Measurements from ENCODE around the gene SUSD6. TPM values are rescaled to one million over a fixed set of nuclear protein-coding genes. Genes with fewer than 3 reads are reported as not detected.

The SUSD6 gene
- total RNA-seq, 1 donor from 2014 or later = 49.0 TPM

- no peak for DNase-seq (ENCODE audit: low read depth)
- Histone ChIP-seq H3K27me3 (ENCODE audit: control insufficient read depth, insufficient read depth, low read length) (no peaks in the 10 kb centered on the region), H3K36me3 (ENCODE audit: control insufficient read depth, insufficient read depth, low read length) (no peaks in the 10 kb centered on the region), H3K4me3 (ENCODE audit: low read depth, low read length) (no peak overlapping the region)
- TF ChIP-seq, protein P1, sequence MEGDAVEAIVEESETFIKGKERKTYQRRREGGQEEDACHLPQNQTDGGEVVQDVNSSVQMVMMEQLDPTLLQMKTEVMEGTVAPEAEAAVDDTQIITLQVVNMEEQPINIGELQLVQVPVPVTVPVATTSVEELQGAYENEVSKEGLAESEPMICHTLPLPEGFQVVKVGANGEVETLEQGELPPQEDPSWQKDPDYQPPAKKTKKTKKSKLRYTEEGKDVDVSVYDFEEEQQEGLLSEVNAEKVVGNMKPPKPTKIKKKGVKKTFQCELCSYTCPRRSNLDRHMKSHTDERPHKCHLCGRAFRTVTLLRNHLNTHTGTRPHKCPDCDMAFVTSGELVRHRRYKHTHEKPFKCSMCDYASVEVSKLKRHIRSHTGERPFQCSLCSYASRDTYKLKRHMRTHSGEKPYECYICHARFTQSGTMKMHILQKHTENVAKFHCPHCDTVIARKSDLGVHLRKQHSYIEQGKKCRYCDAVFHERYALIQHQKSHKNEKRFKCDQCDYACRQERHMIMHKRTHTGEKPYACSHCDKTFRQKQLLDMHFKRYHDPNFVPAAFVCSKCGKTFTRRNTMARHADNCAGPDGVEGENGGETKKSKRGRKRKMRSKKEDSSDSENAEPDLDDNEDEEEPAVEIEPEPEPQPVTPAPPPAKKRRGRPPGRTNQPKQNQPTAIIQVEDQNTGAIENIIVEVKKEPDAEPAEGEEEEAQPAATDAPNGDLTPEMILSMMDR (IDR thresholded peaks at IDR 0.05; ENCODE audit: insufficient read depth, low read length, poor library complexity, severe bottlenecking) = no peak
These were observed 51.9 kb downstream of the SUSD6 start for GRCh38 chr14:69663300-69663643.

DNA sequence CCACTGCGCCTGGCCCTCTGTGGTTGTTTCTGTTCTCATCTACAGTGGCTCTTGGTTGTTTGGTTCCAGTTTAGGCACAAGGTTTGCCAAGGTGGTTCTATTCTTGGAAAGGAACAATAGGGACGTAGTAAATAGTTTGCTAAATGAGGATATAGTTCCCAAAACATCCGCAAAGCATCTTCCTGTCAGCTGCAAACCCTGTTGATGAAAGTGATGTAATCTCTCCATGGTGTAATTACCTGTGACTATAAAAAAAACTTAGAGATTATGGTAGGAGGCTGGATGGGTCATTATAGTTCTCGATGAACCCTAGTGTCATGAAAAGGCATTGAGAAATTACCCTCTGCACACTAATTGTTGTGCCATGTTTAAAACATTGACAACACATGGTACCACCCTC lies 52.9 kb downstream of the SUSD6 start:
- Histone ChIP-seq H3K4me3 (ENCODE audit: low read depth, low read length) (no peak overlapping the region), H3K27me3 (ENCODE audit: control insufficient read depth, insufficient read depth, low read length) (no peaks in the 10 kb centered on the region), H3K36me3 (ENCODE audit: control insufficient read depth, insufficient read depth, low read length) (no peaks in the 10 kb centered on the region)
- TF ChIP-seq, protein P1 (IDR thresholded peaks at IDR 0.05; ENCODE audit: insufficient read depth, low read length, poor library complexity, severe bottlenecking) = no peak
- DNase-seq (ENCODE audit: low read depth) = no peak

GRCh38 chr14:69664865-69665526 lies 53.6 kb downstream of the SUSD6 start:
- TF ChIP-seq, protein P1 (IDR thresholded peaks at IDR 0.05; ENCODE audit: insufficient read depth, low read length, poor library complexity, severe bottlenecking) = no peak
- DNase-seq (ENCODE audit: low read depth) = no peak
- Histone ChIP-seq H3K36me3 (ENCODE audit: control insufficient read depth, insufficient read depth, low read length) (no peaks in the 10 kb centered on the region), H3K4me3 (ENCODE audit: low read depth, low read length) (no peak overlapping the region), H3K27me3 (ENCODE audit: control insufficient read depth, insufficient read depth, low read length) (no peaks in the 10 kb centered on the region)

DNA sequence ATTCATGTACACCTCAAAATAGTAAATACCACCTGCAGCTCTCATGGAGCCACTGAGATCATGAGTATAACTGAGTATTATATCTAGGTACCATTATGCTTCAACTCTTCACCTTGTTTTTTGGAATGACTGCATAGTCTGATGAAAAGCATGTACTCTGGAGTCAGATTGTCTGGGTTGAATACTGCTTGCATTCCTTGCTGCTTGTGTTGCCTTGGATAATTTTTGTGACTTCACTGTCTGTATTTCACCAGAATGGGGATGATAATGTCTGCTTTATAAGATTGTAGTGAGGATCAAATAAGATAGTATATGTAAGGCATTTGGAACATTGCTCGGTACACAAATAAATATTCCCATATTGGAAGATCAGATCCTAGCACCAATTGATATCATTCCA lies 54.2 kb downstream of the SUSD6 start:
- TF ChIP-seq, protein P1 (IDR thresholded peaks at IDR 0.05; ENCODE audit: insufficient read depth, low read length, poor library complexity, severe bottlenecking) = no peak
- DNase-seq (ENCODE audit: low read depth) = no peak
- no peak overlapping the region for H3K4me3 ChIP-seq (ENCODE audit: low read depth, low read length)
- H3K27me3 ChIP-seq (ENCODE audit: control insufficient read depth, insufficient read depth, low read length) = no peaks in the 10 kb centered on the region
- H3K36me3 ChIP-seq (ENCODE audit: control insufficient read depth, insufficient read depth, low read length) = no peaks in the 10 kb centered on the region

DNA sequence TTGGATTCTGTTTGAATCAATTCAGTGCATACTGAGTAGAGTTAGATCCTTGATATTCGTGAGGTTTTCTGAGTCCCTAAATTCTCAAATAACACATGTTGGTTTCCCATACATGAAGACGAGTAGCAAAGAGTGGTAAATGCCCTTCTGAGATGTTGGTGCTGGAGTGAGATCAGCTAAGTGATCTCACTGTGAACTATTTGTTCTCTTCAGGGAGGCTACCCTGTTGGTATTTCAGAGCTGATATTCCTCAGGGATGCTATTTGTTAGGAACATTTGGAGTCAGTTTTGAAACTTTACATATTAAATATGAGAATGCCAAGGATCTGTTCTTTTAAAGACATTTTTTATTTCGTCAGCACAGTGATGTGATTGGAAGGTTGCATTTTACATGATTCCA lies 54.7 kb downstream of the SUSD6 start:
- no peak overlapping the region for H3K4me3 ChIP-seq (ENCODE audit: low read depth, low read length)
- TF ChIP-seq, protein P1 (IDR thresholded peaks at IDR 0.05; ENCODE audit: insufficient read depth, low read length, poor library complexity, severe bottlenecking) = no peak
- no peaks in the 10 kb centered on the region for H3K36me3 ChIP-seq (ENCODE audit: control insufficient read depth, insufficient read depth, low read length)
- no peak for DNase-seq (ENCODE audit: low read depth)
- no peaks in the 10 kb centered on the region for H3K27me3 ChIP-seq (ENCODE audit: control insufficient read depth, insufficient read depth, low read length)

DNA sequence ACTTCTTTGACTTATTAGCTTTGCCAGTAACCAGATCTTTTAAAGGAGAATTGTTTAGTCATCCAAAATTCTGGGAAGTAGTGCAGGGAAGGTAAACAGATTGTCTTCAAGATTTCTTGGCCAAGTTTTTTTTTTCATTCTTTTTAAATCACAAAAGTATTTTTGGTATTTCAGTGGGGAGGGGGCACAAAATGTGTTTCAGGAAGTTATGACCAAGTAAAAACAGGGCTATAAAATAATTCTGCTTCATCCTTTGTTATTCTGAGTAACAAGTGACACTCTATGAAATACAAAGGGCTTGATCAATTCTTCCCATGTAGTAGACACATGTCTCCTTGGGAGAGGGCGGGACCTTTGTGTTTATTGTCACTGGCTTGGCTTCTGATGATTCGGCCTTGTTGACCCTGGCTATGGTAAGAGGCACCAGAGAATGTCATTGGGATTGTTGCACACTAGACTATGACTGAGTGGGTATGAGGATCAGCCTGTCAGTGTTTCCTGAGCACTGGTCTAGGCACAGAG lies 55.4 kb downstream of the SUSD6 start:
- DNase-seq (ENCODE audit: low read depth) = no peak
- TF ChIP-seq, protein P1 (IDR thresholded peaks at IDR 0.05; ENCODE audit: insufficient read depth, low read length, poor library complexity, severe bottlenecking) = no peak

More for the DNA sequence above, 55.4 kb downstream of the SUSD6 start:
- Histone ChIP-seq H3K36me3 (ENCODE audit: control insufficient read depth, insufficient read depth, low read length) (no peaks in the 10 kb centered on the region), H3K27me3 (ENCODE audit: control insufficient read depth, insufficient read depth, low read length) (no peaks in the 10 kb centered on the region), H3K4me3 (ENCODE audit: low read depth, low read length) (no peak overlapping the region)
